GOT3 (cell line): ENCODE measurements around the gene HGS.

ENCODE experiments used
- DNase-seq: peaks from one replicate; lab custom pipeline; 2025; ENCODE audit warnings: mixed read lengths; lab: John Stamatoyannopoulos, UW

HGS gene

GRCh38 chr17:81683584-81684441, at the start of gene HGS, which contains the start of gene ARL16:
Gene HGS, plus strand, starts transcription at chr17:81684011. Its CDS starts 56 bp downstream, at chr17:81684067.
Gene ARL16, minus strand, starts transcription at chr17:81683797. Its CDS starts 44 bp downstream, at chr17:81683753.
- peak; percentile 98 for DNase-seq

- DNase-seq, result no peak
Observed at GRCh38 chr17:81635431-81635830, 48.4 kb upstream of the HGS start.

GRCh38 chr17:81635973-81636504, 47.8 kb upstream of the HGS start:
- DNase-seq, result no peak

- peak; percentile 71 for DNase-seq
Observed at GRCh38 chr17:81636505-81637288, 47.1 kb upstream of the HGS start, which contains the start of the genes NPLOC4 and TSPAN10. Gene NPLOC4, minus strand, starts transcription at chr17:81637112. Its CDS starts 182 bp downstream, at chr17:81636930. Gene TSPAN10, plus strand, starts transcription at chr17:81637196. Its CDS starts 5,217 bp downstream, at chr17:81642413.

GRCh38 chr17:81638683-81639082, 45.1 kb upstream of the HGS start:
- no peak for DNase-seq

GRCh38 chr17:81640011-81640410, 43.8 kb upstream of the HGS start:
- no peak for DNase-seq

- DNase-seq, result peak; percentile 18
Observed at GRCh38 chr17:81641825-81642489, 41.9 kb upstream of the HGS start.

- no peak for DNase-seq
Observed at GRCh38 chr17:81644496-81644895, 39.3 kb upstream of the HGS start.

- DNase-seq, result no peak
Observed at GRCh38 chr17:81644976-81645952, 38.5 kb upstream of the HGS start.

GRCh38 chr17:81646869-81647600, 36.8 kb upstream of the HGS start:
- DNase-seq, result no peak

GRCh38 chr17:81647640-81648012, 36.2 kb upstream of the HGS start:
- DNase-seq, result no peak

- no peak for DNase-seq
Observed at GRCh38 chr17:81648013-81648706, 35.7 kb upstream of the HGS start.

GRCh38 chr17:81648707-81649085, 35.1 kb upstream of the HGS start:
- DNase-seq, result no peak

- no peak for DNase-seq
Observed at GRCh38 chr17:81650951-81651350, 32.9 kb upstream of the HGS start.

GRCh38 chr17:81651692-81652091, 32.1 kb upstream of the HGS start:
- DNase-seq, result peak; percentile 52

- DNase-seq, result no peak
Observed at GRCh38 chr17:81652906-81653771, 30.7 kb upstream of the HGS start.

GRCh38 chr17:81655378-81656117, 28.3 kb upstream of the HGS start:
- DNase-seq, result no peak
